Motor neuron (in vitro differentiated cells): Measurements from ENCODE around the gene MIER1. TPM values are rescaled to one million over a fixed set of nuclear protein-coding genes. Genes with fewer than 3 reads are reported as not detected.
A peak's percentile ranks its signal among the peaks of the same experiment; 100 is the strongest.
"Not testable (repeated sequence)": the region's sequence is repeated elsewhere in the genome, so short reads cannot be mapped to it uniquely, and the experiment has no call there.

Experiments
- ATAC-seq, 8 experiments: fragments of 200-7000 bp; cut with Tn5 transposase; replicated peaks in 6 of 8; 2 replicates each; pipeline ENCODE4 v1.8.0; 2021; ENCODE audit warnings: mild to moderate bottlenecking in 8 of 8, moderate library complexity in 8 of 8
- H3K27ac ChIP-seq, 2 donors: fragments of 250-450 bp; sonication (Bioruptor Pico); 2 replicates each; pipeline ENCODE4 v1.9.0; 2021; ENCODE audit warnings: antibody characterized with exemption in 2 of 2, mild to moderate bottlenecking in 2 of 2, moderate library complexity in 1 of 2
- H3K4me1 ChIP-seq, 2 donors: fragments of 250-450 bp; sonication (Bioruptor Pico); replicated peaks in 1 of 2; 2 replicates each; pipeline ENCODE4 v1.6.1; 2021; ENCODE audit warnings: antibody characterized with exemption in 2 of 2, mild to moderate bottlenecking in 2 of 2, moderate library complexity in 1 of 2
- H3K4me3 ChIP-seq, 5 donors: fragments of 250-450 bp; sonication (Bioruptor Pico); 2 replicates each; pipeline ENCODE4 v1.9.0; 2021; ENCODE audit warnings: antibody characterized with exemption in 5 of 5, mild to moderate bottlenecking in 5 of 5, moderate library complexity in 4 of 5
- WGBS, 10 experiments: fragments of 450-650 bp; shearing (Covaris generic); methylation state at CpG; one replicate each; pipeline ENCODE4 v1.0.0; 2022; 5-methylcytosine and 5-hydroxymethylcytosine counted together
- in situ Hi-C, 9 experiments: fragments of 400-800 bp; cut with MboI; loops; one replicate each; pipeline ENCODE4 v1.15.0; 2021; ENCODE audit warnings: low sequenced_read_pairs in 9 of 9, low pct_unique_long_range_greater_than_20kb in 2 of 9; ENCODE audit not compliant: unreplicated experiment in 9 of 9
- total RNA-seq, 8 experiments: library from RNA; unstranded; fragments of 300-600 nt; gene quantifications; 2 replicates each; pipeline versions ENCODE4 v1.2.3 to v1.2.4, GENCODE V29; 2022

The MIER1 gene
- total RNA-seq = 10 to 100 TPM; 23.2 to 51.6 (median 28.6) TPM

GRCh38 chr1:66924756-66925557 is at the start of gene MIER1, which contains the start of gene DNAI4:
Gene MIER1 (plus strand): TSS chr1:66924990. CDS start chr1:66925029, 39 bp downstream.
Gene DNAI4 (minus strand): TSS chr1:66924856. CDS start chr1:66924831, 25 bp downstream.
- peak within 1 kb of the TSS; percentile 97 for H3K27ac ChIP-seq
- ATAC-seq = peak; percentile 86 to 90 (median 88)
- in situ Hi-C loops = loop anchor here in 1 of 9 experiments (25.0 kb wide), 1 partner anchor 163 kb away; the partner anchor contains the start of gene DYNLT5
- 0% methylated on average over 1 to 34 of the region's 64 CpGs; no CpG with 5 or more reads in 2 of the 10 experiments for WGBS, 10 experiments
- H3K4me3 ChIP-seq = peak within 1 kb of the TSS; percentile 65 to 81 (median 78)
- H3K4me1 ChIP-seq = peaks cover 9 to 21% of the 10 kb centered on the region in 2 donors

DNA sequence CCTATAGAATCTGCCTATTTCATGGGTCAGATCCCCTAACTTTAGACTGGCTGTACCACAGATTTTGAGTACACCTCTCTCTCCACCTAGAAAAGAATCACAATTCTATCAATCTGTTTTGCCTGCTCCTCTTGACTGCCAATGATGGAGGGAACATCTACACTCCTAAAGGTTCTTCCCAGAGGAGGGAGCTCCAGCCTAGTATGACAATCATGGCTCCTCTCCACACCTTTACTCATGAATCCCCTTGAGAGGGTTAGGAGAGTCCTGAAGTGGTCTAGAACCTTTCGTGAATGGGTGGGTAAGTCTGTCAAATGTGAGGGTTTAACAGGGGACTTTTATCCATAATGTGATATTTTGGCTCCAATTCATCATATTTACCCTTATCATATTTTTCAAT is 48.1 kb upstream of the MIER1 start:
- no peak overlapping the region for H3K4me3 ChIP-seq
- ATAC-seq = no peak
- 17 to 100% (median 83%) methylated on average over 1 of the region's 1 CpG; no CpG with 5 or more reads in 5 of the 10 experiments for WGBS, 10 experiments
- in situ Hi-C loops = no loop called here
- H3K4me1 ChIP-seq = no peaks in the 10 kb centered on the region
- no peak overlapping the region for H3K27ac ChIP-seq

DNA sequence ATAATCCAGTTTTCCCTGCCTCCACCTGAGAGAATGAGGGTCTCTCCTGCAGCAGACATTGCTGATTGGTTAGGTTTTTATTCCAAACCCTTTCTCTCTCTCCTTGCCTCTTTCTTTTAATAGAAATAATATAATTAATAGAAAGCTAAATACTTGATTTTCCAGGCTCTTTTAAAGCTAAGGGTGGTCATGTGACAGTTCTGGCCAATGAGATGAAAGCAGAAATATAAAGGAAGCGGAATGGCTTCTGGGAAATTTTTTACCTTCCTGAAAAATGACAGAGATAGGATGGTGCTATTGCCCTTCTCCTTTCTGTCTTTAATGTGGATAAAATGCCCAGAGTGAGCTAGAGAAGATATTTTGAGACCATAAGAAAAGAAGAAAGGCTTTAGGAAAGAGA is 35.8 kb upstream of the MIER1 start:
- Histone ChIP-seq H3K4me1 (no peaks in the 10 kb centered on the region), H3K4me3 (no peak overlapping the region), H3K27ac (no peak overlapping the region)
- ATAC-seq = no peak
- in situ Hi-C loops = no loop called here
- WGBS, 10 experiments = 83 to 100% (median 100%) methylated on average over 1 of the region's 1 CpG

DNA sequence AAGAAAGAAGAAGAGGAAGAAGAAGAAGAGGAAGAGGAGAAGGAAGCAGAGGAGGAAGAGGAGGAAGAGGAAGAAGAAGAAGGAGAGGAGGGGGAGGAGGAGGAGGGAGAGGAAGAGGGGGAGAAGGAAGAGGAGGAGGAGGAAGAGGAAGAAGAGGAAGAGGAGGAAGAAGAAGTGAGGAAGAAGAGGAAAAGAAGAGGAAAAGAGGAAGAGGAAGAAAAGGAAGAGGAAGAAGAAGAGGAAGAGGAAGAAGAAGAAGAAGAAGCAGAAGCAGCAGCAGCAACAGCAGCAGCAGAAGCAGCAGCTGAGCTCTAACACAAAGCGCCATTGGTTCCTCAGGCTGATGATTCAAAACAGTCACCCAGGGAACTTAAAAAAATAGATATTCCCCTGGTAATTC is 34.2 kb upstream of the MIER1 start:
- no peak for ATAC-seq
- 12 to 100% (median 96%) methylated on average over 1 of the region's 1 CpG; no CpG with 5 or more reads in 2 of the 10 experiments for WGBS, 10 experiments
- no peak overlapping the region for H3K27ac ChIP-seq
- no peak overlapping the region for H3K4me3 ChIP-seq
- H3K4me1 ChIP-seq = no peaks in the 10 kb centered on the region
- in situ Hi-C loops = no loop called here

GRCh38 chr1:66893712-66894111 is 31.1 kb upstream of the MIER1 start:
- ATAC-seq = no peak
- no peaks in the 10 kb centered on the region for H3K4me1 ChIP-seq
- in situ Hi-C loops = no loop called here
- H3K4me3 ChIP-seq = no peak overlapping the region
- no peak overlapping the region for H3K27ac ChIP-seq
- WGBS, 10 experiments = 50 to 100% (median 86%) methylated on average over 1 to 3 of the region's 3 CpGs; no CpG with 5 or more reads in 2 of the 10 experiments

GRCh38 chr1:66915203-66915602 is 9.6 kb upstream of the MIER1 start:
- in situ Hi-C loops, ATAC-seq: not testable (repeated sequence)
- WGBS, 10 experiments = 83 to 100% (median 97%) methylated on average over 1 of the region's 1 CpG; no CpG with 5 or more reads in 2 of the 10 experiments

DNA sequence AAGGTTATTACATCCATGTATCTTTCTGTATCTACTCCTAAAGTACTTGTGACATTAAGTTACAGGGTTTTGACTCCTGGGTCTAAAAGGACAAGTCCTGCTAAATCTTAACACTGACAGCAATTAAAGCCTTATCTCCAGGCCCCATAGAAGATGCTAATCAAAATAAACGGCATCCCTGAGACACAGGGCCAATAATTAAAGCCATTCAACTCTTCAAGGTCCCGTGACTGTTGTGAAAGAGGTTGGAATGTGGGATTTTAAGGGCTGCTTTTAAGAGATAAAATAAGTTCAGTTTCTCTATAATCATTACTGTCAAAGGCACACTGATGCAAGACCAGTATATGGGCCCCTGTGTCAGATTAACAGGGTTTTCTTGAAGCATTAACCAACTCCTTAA is 8.5 kb upstream of the MIER1 start:
- 6 to 95% (median 60%) methylated on average over 1 to 2 of the region's 2 CpGs; no CpG with 5 or more reads in 1 of the 10 experiments for WGBS, 10 experiments
- Histone ChIP-seq H3K27ac (no peak overlapping the region), H3K4me1 (no peaks in the 10 kb centered on the region), H3K4me3 (no peak overlapping the region)
- ATAC-seq = no peak
- in situ Hi-C loops = no loop called here

More at GRCh38 chr1:66915203-66915602, 9.6 kb upstream of the MIER1 start:
- H3K4me3 ChIP-seq, H3K27ac ChIP-seq, H3K4me1 ChIP-seq: not testable (repeated sequence)

GRCh38 chr1:66917476-66917875 is 7.3 kb upstream of the MIER1 start:
- 80 to 100% (median 100%) methylated on average over 1 of the region's 1 CpG; no CpG with 5 or more reads in 1 of the 10 experiments for WGBS, 10 experiments
- Histone ChIP-seq H3K4me3 (no peak overlapping the region), H3K4me1 (no peaks in the 10 kb centered on the region), H3K27ac (no peak overlapping the region)
- ATAC-seq = no peak
- in situ Hi-C loops = no loop called here

DNA sequence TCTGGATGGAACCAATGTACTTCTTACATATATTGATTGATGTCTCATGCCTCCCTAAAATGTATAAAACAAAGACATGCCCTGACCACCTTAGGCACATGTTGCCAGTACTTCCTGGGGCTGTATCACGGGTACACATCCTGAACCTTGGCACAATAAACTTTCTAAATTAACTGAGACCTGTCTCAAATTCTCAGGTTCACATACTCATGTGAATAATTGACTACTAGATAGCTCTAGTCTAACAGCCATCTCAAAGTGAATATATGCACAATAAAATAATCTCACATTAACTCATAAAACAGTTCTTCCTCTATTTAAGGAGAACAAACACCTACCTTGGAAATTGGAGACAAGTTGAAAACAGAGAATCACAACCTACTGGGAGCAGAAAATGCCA is 5.7 kb upstream of the MIER1 start:
- no peak for ATAC-seq
- Histone ChIP-seq H3K27ac (no peak overlapping the region), H3K4me1 (peaks cover 9 to 10% of the 10 kb centered on the region in 2 donors), H3K4me3 (no peak overlapping the region)
- in situ Hi-C loops = no loop called here
- WGBS, 10 experiments = 80 to 100% (median 100%) methylated on average over 1 of the region's 1 CpG; no CpG with 5 or more reads in 3 of the 10 experiments

GRCh38 chr1:66919828-66920227 is 5.0 kb upstream of the MIER1 start:
- ATAC-seq = no peak
- WGBS, 10 experiments = 65 to 100% (median 78%) methylated on average over 1 to 3 of the region's 3 CpGs; no CpG with 5 or more reads in 4 of the 10 experiments
- no peak overlapping the region for H3K27ac ChIP-seq
- peaks cover 9 to 10% of the 10 kb centered on the region in 2 donors for H3K4me1 ChIP-seq
- H3K4me3 ChIP-seq = no peak overlapping the region
- in situ Hi-C loops = no loop called here

DNA sequence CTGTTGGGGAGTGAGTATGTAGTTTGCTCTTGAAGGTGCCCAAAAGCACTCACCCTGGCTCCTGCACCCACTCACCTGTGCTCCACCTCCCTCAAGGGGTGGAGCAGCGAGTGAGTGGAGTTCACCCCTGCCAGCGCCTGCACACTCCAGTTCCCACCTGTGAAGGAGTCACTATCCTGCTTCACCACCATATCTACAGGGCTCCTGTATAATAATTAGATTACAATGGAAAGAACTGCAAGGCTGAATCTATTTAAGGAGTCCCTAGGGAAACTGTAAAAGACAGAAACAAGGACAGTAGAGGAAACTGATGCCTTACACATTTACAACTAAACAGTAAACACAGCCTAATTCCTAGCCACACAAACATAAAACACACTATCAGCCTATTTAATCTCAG is 4.2 kb upstream of the MIER1 start:
- 91 to 100% (median 93%) methylated on average over 1 to 2 of the region's 2 CpGs; no CpG with 5 or more reads in 5 of the 10 experiments for WGBS, 10 experiments
- in situ Hi-C loops = no loop called here
- H3K4me1 ChIP-seq = peaks cover 9 to 10% of the 10 kb centered on the region in 2 donors
- no peak overlapping the region for H3K4me3 ChIP-seq
- no peak overlapping the region for H3K27ac ChIP-seq
- no peak for ATAC-seq

- WGBS, 10 experiments = 0 to 10% (median 2%) methylated on average over 1 to 10 of the region's 11 CpGs; no CpG with 5 or more reads in 3 of the 10 experiments
- Histone ChIP-seq H3K27ac (peak overlapping the region; percentile 97), H3K4me1 (peaks cover 9 to 21% of the 10 kb centered on the region in 2 donors), H3K4me3 (peak overlapping the region; percentile 65 to 81 (median 78))
- ATAC-seq = peak in 4 of 8 experiments; percentile 3 to 20 (median 13)
- in situ Hi-C loops = loop anchor here in 1 of 9 experiments (25.0 kb wide), 1 partner anchor 163 kb away; the partner anchor contains the start of gene DYNLT5
These were observed 744 bp downstream of the MIER1 start for GRCh38 chr1:66925558-66925910.

GRCh38 chr1:66925944-66926343 is 1.2 kb downstream of the MIER1 start:
- 0 to 60% (median 1%) methylated on average over 2 to 9 of the region's 9 CpGs for WGBS, 10 experiments
- no peak for ATAC-seq
- peak overlapping the region; percentile 97 for H3K27ac ChIP-seq
- peaks cover 9 to 21% of the 10 kb centered on the region in 2 donors for H3K4me1 ChIP-seq
- in situ Hi-C loops = loop anchor here in 1 of 9 experiments (25.0 kb wide), 1 partner anchor 164 kb away; the partner anchor contains the start of gene DYNLT5
- peak overlapping the region; percentile 65 to 81 (median 78) for H3K4me3 ChIP-seq
